HepG2 (cell line): Measurements from ENCODE around the gene RBPMS2. TPM values are rescaled to one million over a fixed set of nuclear protein-coding genes. Genes with fewer than 3 reads are reported as not detected.

Experiments
- ATAC-seq: fragments of 200-7000 bp; cut with Tn5 transposase; 3 replicates; pipeline ENCODE4 v1.9.1; 2020; ENCODE audit warnings: mild to moderate bottlenecking, moderate library complexity
- BruUV-seq: library from RNA; stranded (reverse); fragments of 400-500 nt; replicated peaks from 2 replicates; lab custom pipeline; 2021; lab: Mats Ljungman, UMichigan
- CTCF ChIA-PET: fragments of 300-600 bp; formaldehyde crosslinking; extraction: SDS; loops from one replicate; lab custom pipeline; 2021; ENCODE audit warnings: low total read pairs, inconsistent platforms, low intra/inter-chr PET ratio; lab: Yijun Ruan, JAX
- POLR2A ChIA-PET: fragments of 350-600 bp; sonication (Branson Sonifier 250); formaldehyde crosslinking; loops from one replicate; lab custom pipeline; 2020; ENCODE audit warnings: antibody characterized with exemption, inconsistent platforms; lab: Yijun Ruan, JAX
- DNase-seq: peaks from one replicate; pipeline ENCODE4 v3.0.0-alpha.2; 2015; ENCODE audit warnings: low spot score
- FAIRE-seq: peaks from 3 replicates; lab custom pipeline; 2011; peaks lifted over from hg19 to GRCh38; lab: Jason Lieb, UNC
- H2AFZ ChIP-seq: one replicate; pipeline ENCODE4 v1.6.1; 2011; ENCODE audit warnings: low read length, inconsistent platforms
- H3K27ac ChIP-seq: fragments of 300-600 bp; 3 replicates; pipeline ENCODE4 v1.8.0; 2011; ENCODE audit warnings: mixed run types, mild to moderate bottlenecking, mixed read lengths, low read length, inconsistent platforms; ENCODE audit not compliant: insufficient read depth; ENCODE audit errors: extremely low read length
- H3K27me3 ChIP-seq, 2 experiments: fragments of 200-600 bp in 1 of 2; 2 replicates in 1 of 2; 3 replicates in 1 of 2; pipeline versions ENCODE4 v1.6.0 to v1.8.0; 2011; ENCODE audit warnings: low read length in 2 of 2, mild to moderate bottlenecking in 2 of 2, moderate library complexity in 2 of 2, inconsistent platforms in 1 of 2; ENCODE audit not compliant: insufficient read depth in 2 of 2, control insufficient read depth in 1 of 2
- H3K36me3 ChIP-seq, 2 experiments: fragments of 200-600 bp in 1 of 2; replicated peaks in 1 of 2; 2 replicates in 1 of 2; 3 replicates in 1 of 2; pipeline versions ENCODE4 v1.5.1 to v1.8.0; 2011; ENCODE audit warnings: low read length in 2 of 2, inconsistent platforms in 1 of 2; ENCODE audit not compliant: insufficient read depth in 2 of 2, control insufficient read depth in 1 of 2
- H3K4me1 ChIP-seq: 2 replicates; pipeline ENCODE4 v1.5.1; 2012; ENCODE audit warnings: low read length, inconsistent platforms; ENCODE audit not compliant: insufficient read depth
- H3K4me2 ChIP-seq: 2 replicates; pipeline ENCODE4 v1.6.0; 2011; ENCODE audit warnings: low read depth, low read length, inconsistent platforms
- H3K4me3 ChIP-seq, 3 experiments: fragments of 200-600 bp in 1 of 3; sonication (generic), shearing (Covaris generic) in 1 of 3; replicated peaks in 1 of 3; 2 replicates each; pipeline ENCODE4 v1.5.1; 2011 to 2016; ENCODE audit warnings: low read length in 3 of 3, inconsistent platforms in 2 of 3, low read depth in 2 of 3, mild to moderate bottlenecking in 2 of 3, control low read depth in 1 of 3, mixed read lengths in 1 of 3; ENCODE audit not compliant: insufficient read depth in 1 of 3
- H3K79me2 ChIP-seq: one replicate; pipeline ENCODE4 v1.6.1; 2011; ENCODE audit warnings: low read length, inconsistent platforms; ENCODE audit not compliant: insufficient read depth
- H3K9ac ChIP-seq: 2 replicates; pipeline ENCODE4 v1.6.0; 2011; ENCODE audit warnings: mild to moderate bottlenecking, low read depth, low read length, inconsistent platforms; ENCODE audit not compliant: insufficient read depth
- H3K9me3 ChIP-seq: 2 replicates; pipeline ENCODE4 v1.5.1; 2012; ENCODE audit warnings: mild to moderate bottlenecking, low read length
- H4K20me1 ChIP-seq: 2 replicates; pipeline ENCODE4 v1.6.0; 2011; ENCODE audit warnings: inconsistent platforms, mild to moderate bottlenecking, low read length, moderate library complexity; ENCODE audit not compliant: insufficient read depth
- CBFB ChIP-seq: sonication (generic); formaldehyde crosslinking; IDR thresholded peaks from 2 replicates; pipeline ENCODE4 v1.4.0; 2020; ENCODE audit warnings: missing genetic modification reagents
- ELF4 ChIP-seq: sonication (generic); formaldehyde crosslinking; IDR thresholded peaks from 2 replicates; pipeline ENCODE4 v1.5.0; 2020; ENCODE audit warnings: missing genetic modification reagents, mild to moderate bottlenecking, moderate library complexity, borderline replicate concordance
- FOXJ3 ChIP-seq: sonication (generic); formaldehyde crosslinking; IDR thresholded peaks from 2 replicates; pipeline ENCODE4 v1.4.0; 2020; ENCODE audit warnings: missing genetic modification reagents, mild to moderate bottlenecking, borderline replicate concordance
- KDM6A ChIP-seq: IDR thresholded peaks from 2 replicates; pipeline ENCODE4 v1.6.1; 2016; ENCODE audit warnings: low read depth
- MED8 ChIP-seq: sonication (generic); formaldehyde crosslinking; IDR thresholded peaks from 2 replicates; pipeline ENCODE4 v1.8.1; 2023; ENCODE audit warnings: mild to moderate bottlenecking, missing genetic modification reagents; ENCODE audit not compliant: insufficient replicate concordance
- PRMT3 ChIP-seq: sonication (generic); formaldehyde crosslinking; IDR thresholded peaks from 2 replicates; pipeline ENCODE4 v1.8.1; 2022; ENCODE audit warnings: low read depth, mild to moderate bottlenecking, moderate library complexity, missing genetic modification reagents, borderline replicate concordance
- ZNF225 ChIP-seq: sonication (generic); formaldehyde crosslinking; IDR thresholded peaks from 2 replicates; pipeline ENCODE4 v1.4.0; 2020; ENCODE audit warnings: mild to moderate bottlenecking, missing genetic modification reagents
- ZNF33A ChIP-seq: sonication (generic); formaldehyde crosslinking; IDR thresholded peaks from 2 replicates; pipeline ENCODE4 v1.5.1; 2020; ENCODE audit warnings: missing genetic modification reagents, mild to moderate bottlenecking, moderate library complexity, borderline replicate concordance
- ZNF777 ChIP-seq: sonication (generic); formaldehyde crosslinking; IDR thresholded peaks from 2 replicates; pipeline ENCODE4 v1.4.0; 2020; ENCODE audit warnings: missing genetic modification reagents
- ZSCAN30 ChIP-seq: sonication (generic); formaldehyde crosslinking; IDR thresholded peaks from 2 replicates; pipeline ENCODE4 v1.5.0; 2020; ENCODE audit warnings: mild to moderate bottlenecking, missing genetic modification reagents
- WGBS: methylation state at CpG from one replicate; pipeline ENCODE4 v1.1.6; 2017; ENCODE audit warnings: low lambda C conversion rate; 5-methylcytosine and 5-hydroxymethylcytosine counted together
- in situ Hi-C: cut with HindIII; loops from 2 replicates; pipeline ENCODE4 v1.10.0; 2017; ENCODE audit warnings: low pct_unique_long_range_greater_than_20kb; ENCODE audit not compliant: extremely low pct_ligation_motif_present
- intact Hi-C: fragments of 100-400 bp; cut with micrococcal nuclease; formaldehyde crosslinking; loops from one replicate; pipeline ENCODE4 v1.10.0; 2022; ENCODE audit not compliant: unreplicated experiment
- polyA plus RNA-seq, 8 experiments: library from polyadenylated mRNA; depleted of rRNA in 3 of 8; stranded (reverse) in 7 of 8; unstranded in 1 of 8; fragments of >200 nt; fragmentation: Illumina TruSeq in 4 of 8; extraction: Trizol in 4 of 8; gene quantifications; 2 replicates each; pipeline versions ENCODE4 v1.2.1 to v1.2.3, GENCODE V29; 2011 to 2016; ENCODE audit warnings: low read depth in 4 of 8, missing spikeins in 1 of 8, mixed read lengths in 1 of 8; ENCODE audit not compliant: insufficient read depth in 1 of 8
- total RNA-seq, 5 experiments: library from RNA; depleted of rRNA; stranded (reverse); fragments of >200 nt; fragmentation: Illumina TruSeq; extraction: Trizol; gene quantifications; 2 replicates each; pipeline ENCODE4 v1.2.3, GENCODE V29; 2016; ENCODE audit warnings: low read depth in 1 of 5
- TF ChIP-seq, protein P1 (sequence below): sonication (generic); formaldehyde crosslinking; IDR thresholded peaks from 2 replicates; pipeline ENCODE4 v1.5.1; 2020; ENCODE audit warnings: missing genetic modification reagents, mild to moderate bottlenecking, borderline replicate concordance
- TF ChIP-seq, protein P2 (sequence below): IDR thresholded peaks from 2 replicates; pipeline ENCODE4 v1.6.1; 2016; ENCODE audit warnings: missing biosample characterization, missing genetic modification reagents, low read depth
- TF ChIP-seq, protein P3 (sequence below): sonication (generic); formaldehyde crosslinking; IDR thresholded peaks from 2 replicates; pipeline ENCODE4 v1.5.0; 2020; ENCODE audit warnings: missing genetic modification reagents

Gene RBPMS2
- total and polyA plus RNA-seq, 2 of the 13 experiments (the other 11 are each of a cell fraction or from before 2014, with no cell fraction given), result 0.08 TPM; not detected in 1

DNA sequence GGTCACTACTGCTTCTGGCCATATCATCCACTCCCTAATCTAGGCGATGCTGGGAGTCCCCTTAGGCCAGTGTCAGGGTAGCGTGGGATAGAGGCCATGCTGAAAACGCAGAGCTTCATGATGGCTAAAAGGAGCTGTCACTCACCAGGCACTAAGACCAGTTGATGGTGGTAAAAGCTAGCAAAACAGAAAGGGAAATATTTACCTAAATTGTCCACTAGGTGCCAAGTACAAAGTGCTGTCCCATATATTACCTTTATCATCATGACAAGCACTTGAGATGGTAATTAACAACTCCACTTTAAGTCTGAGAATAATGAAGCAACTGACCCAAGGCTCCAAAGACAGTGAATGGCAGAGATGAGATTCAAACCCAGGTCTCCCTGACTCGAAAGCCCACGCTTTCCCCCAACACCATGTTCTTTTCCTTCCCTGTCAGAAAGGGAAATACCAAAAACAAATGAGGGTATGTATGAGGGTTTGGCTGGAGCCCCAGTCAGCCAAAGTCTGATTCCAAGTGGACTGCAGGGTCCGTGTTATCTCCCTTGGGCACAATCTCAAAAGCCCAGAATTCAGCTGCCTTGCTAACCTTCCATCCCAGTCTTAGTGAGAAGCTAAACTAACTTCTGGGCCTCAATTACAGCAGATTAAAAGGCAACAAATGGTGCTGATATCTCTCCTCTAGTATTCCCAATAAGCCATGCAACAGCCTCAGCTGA is 84.7 kb downstream of the RBPMS2 start (continued):
- TF ChIP-seq, protein P1, sequence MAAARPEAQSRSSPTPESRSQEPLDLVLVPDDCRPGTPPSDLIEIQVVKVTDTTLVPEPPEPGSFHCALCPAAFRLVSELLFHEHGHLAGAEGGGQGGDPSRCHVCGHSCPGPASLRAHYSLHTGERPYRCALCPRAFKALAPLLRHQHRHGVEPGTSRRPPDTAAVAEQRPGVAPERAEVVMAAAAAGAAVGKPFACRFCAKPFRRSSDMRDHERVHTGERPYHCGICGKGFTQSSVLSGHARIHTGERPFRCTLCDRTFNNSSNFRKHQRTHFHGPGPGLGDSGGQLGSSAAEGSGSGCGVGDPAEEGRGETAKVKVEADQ (CRISPR knock-in tag), result no peak
- TF ChIP-seq, protein P2, sequence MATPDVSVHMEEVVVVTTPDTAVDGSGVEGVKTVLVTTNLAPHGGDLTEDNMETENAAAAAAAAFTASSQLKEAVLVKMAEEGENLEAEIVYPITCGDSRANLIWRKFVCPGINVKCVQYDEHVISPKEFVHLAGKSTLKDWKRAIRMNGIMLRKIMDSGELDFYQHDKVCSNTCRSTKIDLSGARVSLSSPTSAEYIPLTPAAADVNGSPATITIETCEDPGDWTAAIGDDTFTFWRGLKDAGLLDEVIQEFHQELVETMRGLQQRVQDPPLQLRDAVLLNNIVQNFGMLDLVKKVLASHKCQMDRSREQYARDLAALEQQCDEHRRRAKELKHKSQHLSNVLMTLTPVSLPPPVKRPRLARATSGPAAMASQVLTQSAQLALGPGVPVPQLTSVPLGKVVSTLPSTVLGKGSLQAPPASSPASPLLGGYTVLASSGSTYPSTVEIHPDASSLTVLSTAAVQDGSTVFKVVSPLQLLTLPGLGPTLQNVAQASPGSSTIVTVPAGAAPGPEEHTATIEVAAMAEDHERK (CRISPR knock-in tag), result no peak
- TF ChIP-seq ZNF33A (CRISPR knock-in tag) (no peak), ZNF225 (CRISPR knock-in tag) (no peak), MED8 (CRISPR knock-in tag) (no peak)
- TF ChIP-seq, protein P3, sequence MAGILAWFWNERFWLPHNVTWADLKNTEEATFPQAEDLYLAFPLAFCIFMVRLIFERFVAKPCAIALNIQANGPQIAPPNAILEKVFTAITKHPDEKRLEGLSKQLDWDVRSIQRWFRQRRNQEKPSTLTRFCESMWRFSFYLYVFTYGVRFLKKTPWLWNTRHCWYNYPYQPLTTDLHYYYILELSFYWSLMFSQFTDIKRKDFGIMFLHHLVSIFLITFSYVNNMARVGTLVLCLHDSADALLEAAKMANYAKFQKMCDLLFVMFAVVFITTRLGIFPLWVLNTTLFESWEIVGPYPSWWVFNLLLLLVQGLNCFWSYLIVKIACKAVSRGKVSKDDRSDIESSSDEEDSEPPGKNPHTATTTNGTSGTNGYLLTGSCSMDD (CRISPR knock-in tag), result no peak

DNA sequence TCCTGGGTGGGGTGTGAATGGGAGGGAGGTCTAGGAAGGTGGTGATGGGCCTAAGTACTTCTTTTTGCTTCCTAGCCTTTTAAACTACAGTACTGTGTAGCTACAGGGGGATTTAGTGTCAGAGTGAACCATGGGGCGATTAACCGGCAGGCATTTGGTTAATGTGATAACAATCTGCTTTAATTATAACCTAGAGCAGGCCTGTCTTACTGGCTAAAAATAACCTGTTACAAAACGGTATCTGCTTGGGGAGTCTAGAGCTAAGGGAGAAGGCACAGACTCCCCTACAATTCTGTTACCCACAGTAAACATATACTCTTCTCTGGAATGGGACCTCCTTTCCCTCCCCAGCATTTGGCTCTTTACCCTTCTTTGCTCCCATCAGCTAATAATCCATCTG is 85.4 kb downstream of the RBPMS2 start:
- Histone ChIP-seq H3K27me3 (no peaks in the 10 kb centered on the region), H2AFZ (no peak overlapping the region), H4K20me1 (no peaks in the 10 kb centered on the region; the same call in 1 of the 2 replicates), H3K4me1 (peaks cover 21% of the 10 kb centered on the region), H3K4me2 (no peak overlapping the region), H3K9me3 (no peaks in the 10 kb centered on the region), H3K79me2 (peaks cover 3% of the 10 kb centered on the region), H3K9ac (no peak overlapping the region), H3K36me3 (peaks cover 6 to 49% of the 10 kb centered on the region in 2 experiments; a peak in 4 of 5 replicates), H3K4me3 (no peak overlapping the region), H3K27ac (no peak overlapping the region)
- intact Hi-C loops (loop anchor here (1.0 kb wide), 1 partner anchor 38 kb away; no protein-coding TSS in a partner anchor), in situ Hi-C loops (loop anchor here (25.0 kb wide), 1 partner anchor 478 kb away; no protein-coding TSS in a partner anchor)
- ChIA-PET CTCF (no interaction called here), POLR2A (no interaction called here)
- no peak for TF ChIP-seq ELF4
- TF ChIP-seq FOXJ3 (CRISPR knock-in tag), result no peak
- TF ChIP-seq ZSCAN30, result no peak
- TF ChIP-seq ZNF777 (CRISPR knock-in tag), result no peak
- TF ChIP-seq CBFB (CRISPR knock-in tag), result no peak
- no peak for TF ChIP-seq KDM6A (CRISPR knock-in tag)
- no peak for TF ChIP-seq PRMT3 (CRISPR knock-in tag)
- no TSS peak for BruUV-seq
- DNase-seq, result no peak
- 100% methylated on average over 3 of the region's 3 CpGs for WGBS
- no peak for FAIRE-seq
- ATAC-seq, result no peak
